HL-60 (cell line): ENCODE data around the gene SHANK2.

Experiments
- DNase-seq, 2 experiments: peaks; one replicate each; pipeline ENCODE4 v3.0.0-alpha.2; 2010 to 2020; ENCODE audit warnings: low read depth in 1 of 2, low spot score in 1 of 2
- H3K27ac ChIP-seq: fragments of 250-450 bp; sonication (Bioruptor Pico); replicated peaks from 2 replicates; pipeline ENCODE4 v1.5.1; 2020; ENCODE audit warnings: mild to moderate bottlenecking, moderate library complexity
- H3K27me3 ChIP-seq: fragments of 250-450 bp; sonication (Bioruptor Pico); 2 replicates; pipeline ENCODE4 v1.5.1; 2021; ENCODE audit warnings: mild to moderate bottlenecking, moderate library complexity; ENCODE audit not compliant: insufficient read depth, poor library complexity, severe bottlenecking
- H3K4me3 ChIP-seq: replicated peaks from 2 replicates; pipeline ENCODE4 v1.5.1; 2011; ENCODE audit warnings: mild to moderate bottlenecking, control low read depth, low read length; ENCODE audit not compliant: insufficient read depth
- CTCF ChIP-seq: IDR thresholded peaks from one replicate; pipeline ENCODE4 v1.5.1; 2011; ENCODE audit warnings: low read length, control low read depth, inconsistent platforms; ENCODE audit not compliant: insufficient read depth
- GABPA ChIP-seq: IDR thresholded peaks from 2 replicates; pipeline ENCODE4 v1.6.1; 2012; ENCODE audit warnings: low read depth
- POLR2AphosphoS5 ChIP-seq: IDR thresholded peaks from 2 replicates; pipeline ENCODE4 v1.6.1; 2012; ENCODE audit warnings: low read depth
- REST ChIP-seq: IDR thresholded peaks from 2 replicates; pipeline ENCODE4 v1.6.1; 2012; ENCODE audit warnings: low read depth; ENCODE audit not compliant: insufficient replicate concordance
- SPI1 ChIP-seq: IDR thresholded peaks from 2 replicates; pipeline ENCODE4 v1.6.1; 2012; ENCODE audit warnings: low read depth, mild to moderate bottlenecking, borderline replicate concordance

The SHANK2 gene

GRCh38 chr11:71294846-71295600 is 42.6 kb upstream of the SHANK2 start:
- Histone ChIP-seq H3K27me3 (peaks cover 3% of the 10 kb centered on the region), H3K27ac (no peak overlapping the region), H3K4me3 (no peak overlapping the region)
- no peak for TF ChIP-seq GABPA
- no peak for TF ChIP-seq REST
- no peak for TF ChIP-seq CTCF
- DNase-seq = no peak

- TF ChIP-seq REST (no peak), GABPA (no peak), CTCF (no peak), SPI1 (no peak), POLR2AphosphoS5 (no peak)
- DNase-seq = no peak
- Histone ChIP-seq H3K4me3 (no peak overlapping the region), H3K27me3 (peaks cover 3% of the 10 kb centered on the region), H3K27ac (no peak overlapping the region)
Observed at GRCh38 chr11:71293961-71294782, 41.8 kb upstream of the SHANK2 start.

- H3K4me3 ChIP-seq = no peak overlapping the region
- H3K27ac ChIP-seq = no peak overlapping the region
- no peak for TF ChIP-seq GABPA
- TF ChIP-seq POLR2AphosphoS5 = no peak
- TF ChIP-seq CTCF = no peak
- TF ChIP-seq REST = no peak
- no peak for TF ChIP-seq SPI1
- peaks cover 3% of the 10 kb centered on the region for H3K27me3 ChIP-seq
- no peak for DNase-seq
Observed at GRCh38 chr11:71286701-71287643, 34.6 kb upstream of the SHANK2 start.
